GM18505 (cell line): ENCODE data around the gene MT1H.
"Not testable (repeated sequence)": the region's sequence is repeated elsewhere in the genome, so short reads cannot be mapped to it uniquely, and the experiment has no call there.

Experiments
- ATAC-seq: cut with Tn5 transposase; IDR thresholded peaks from one replicate; pipeline ENCODE4 v1.9.1; 2021; ENCODE audit not compliant: unreplicated experiment
- POLR2A ChIP-seq: IDR thresholded peaks from 4 replicates; pipeline ENCODE4 v1.6.1; 2011; ENCODE audit warnings: borderline replicate concordance; ENCODE audit not compliant: insufficient read depth, insufficient read length; ENCODE audit errors: extremely low read depth

Gene MT1H

DNA sequence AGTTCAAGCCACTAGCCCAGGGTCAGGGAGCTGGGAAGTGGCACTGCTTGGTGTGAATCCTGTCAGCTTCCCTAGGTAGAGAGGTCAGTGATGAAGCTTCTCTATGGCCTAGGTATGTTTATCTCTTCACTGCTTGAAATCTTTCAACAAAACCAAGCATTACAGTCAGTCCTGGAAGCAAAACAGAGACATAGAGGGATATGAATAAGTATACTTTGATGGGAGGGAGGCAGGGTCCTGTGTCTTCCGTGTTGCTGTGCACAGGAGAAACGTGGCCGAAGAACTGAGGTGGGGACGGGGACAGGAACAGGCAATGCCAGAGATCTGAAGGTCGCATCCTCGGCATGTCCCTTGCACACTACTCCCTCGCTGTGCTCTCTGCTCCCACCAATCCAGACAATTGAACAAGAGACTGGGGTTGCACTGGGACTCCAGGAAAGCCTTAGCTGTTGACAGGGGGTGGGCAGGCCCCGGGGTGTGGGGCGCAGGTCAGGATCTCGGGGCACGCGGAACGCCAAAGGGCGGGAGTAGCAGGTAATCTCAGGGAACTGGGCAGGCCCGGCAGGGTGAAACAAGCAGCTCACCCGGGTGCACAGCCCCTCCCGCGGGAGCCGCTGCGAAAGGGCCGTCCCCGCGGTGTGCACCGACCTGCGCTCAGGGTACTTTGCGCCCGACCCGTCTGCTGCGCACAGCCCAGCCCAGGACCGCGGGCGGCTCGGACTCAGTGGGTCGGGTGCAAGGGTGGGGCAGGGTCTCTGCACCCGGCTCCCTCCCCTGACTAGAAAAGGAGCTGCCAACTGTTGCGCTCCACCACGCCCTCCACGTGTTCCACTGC lies at the start of gene MT1H:
TSS of gene MT1H (plus strand) at position 810 of the 835 bp plus-strand sequence. CDS start 71 bp downstream, outside the sequence.
- no peak for ATAC-seq

DNA sequence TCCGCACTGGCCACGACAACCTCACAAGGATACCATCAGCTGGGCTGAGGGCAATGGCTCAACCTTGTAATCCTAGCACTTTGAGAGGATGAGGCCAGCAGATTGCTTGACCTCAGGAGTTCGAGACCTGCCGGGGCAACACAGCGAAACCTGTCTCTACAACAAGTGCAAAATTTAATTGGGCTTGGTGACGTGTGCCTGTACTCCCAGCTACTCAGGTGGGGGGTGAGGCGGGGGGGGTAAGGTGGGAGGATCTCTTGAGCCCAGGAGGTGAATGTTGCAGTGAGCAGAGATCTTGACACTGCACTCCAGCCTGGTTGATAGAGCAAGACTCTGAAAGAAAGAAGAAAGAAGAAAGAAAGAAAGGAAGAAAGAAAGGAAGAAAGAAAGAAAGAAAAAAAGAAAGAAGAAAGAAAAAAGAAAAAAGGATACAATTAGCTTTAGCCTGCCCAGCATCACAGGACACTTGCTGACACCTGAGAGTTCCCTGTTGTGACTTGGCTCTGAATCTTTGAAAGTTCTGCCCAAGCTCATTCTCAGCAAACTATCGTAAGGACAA lies 49.2 kb upstream of the MT1H start:
- no peak for TF ChIP-seq POLR2A
- ATAC-seq, result no peak

More for the DNA sequence above, at the start of gene MT1H:
- TF ChIP-seq POLR2A, result no peak

DNA sequence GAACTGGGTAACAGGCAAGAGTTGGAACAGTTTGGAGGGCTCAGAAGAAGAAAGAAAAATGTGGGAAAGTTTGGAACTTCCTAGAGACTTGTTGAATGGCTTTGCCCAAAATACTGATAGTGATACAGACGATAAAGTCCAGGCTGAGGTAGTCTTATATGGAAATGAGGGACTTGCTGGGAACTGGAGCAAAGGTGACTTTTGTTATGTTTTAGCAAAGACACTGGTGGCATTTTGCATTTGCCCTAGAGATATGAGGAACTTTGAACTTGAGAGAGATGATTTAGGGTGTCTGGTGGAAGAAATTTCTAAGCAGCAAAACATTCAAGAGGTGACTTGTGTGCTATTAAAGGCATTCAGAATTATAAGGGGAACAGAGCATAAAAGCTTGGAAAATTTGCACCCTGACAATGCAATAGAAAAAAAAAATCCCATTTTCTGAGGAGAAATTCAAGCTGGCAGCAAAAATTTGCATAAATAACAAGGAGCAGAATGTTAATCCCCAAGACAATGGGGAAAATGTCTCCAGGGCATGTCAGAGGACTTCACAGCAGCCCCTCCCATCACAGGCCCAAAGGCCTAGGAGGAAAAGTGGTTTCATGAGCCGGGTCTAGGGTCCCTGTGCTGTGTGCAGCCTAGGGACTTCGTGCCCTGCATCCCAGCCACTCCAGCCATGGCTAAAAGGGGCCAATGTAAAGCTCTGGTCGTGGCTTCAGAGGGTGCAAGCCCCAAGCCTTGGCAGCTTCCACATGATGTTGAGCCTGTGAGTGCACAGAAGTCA lies 47.8 kb upstream of the MT1H start:
- ATAC-seq, result not testable (repeated sequence)

DNA sequence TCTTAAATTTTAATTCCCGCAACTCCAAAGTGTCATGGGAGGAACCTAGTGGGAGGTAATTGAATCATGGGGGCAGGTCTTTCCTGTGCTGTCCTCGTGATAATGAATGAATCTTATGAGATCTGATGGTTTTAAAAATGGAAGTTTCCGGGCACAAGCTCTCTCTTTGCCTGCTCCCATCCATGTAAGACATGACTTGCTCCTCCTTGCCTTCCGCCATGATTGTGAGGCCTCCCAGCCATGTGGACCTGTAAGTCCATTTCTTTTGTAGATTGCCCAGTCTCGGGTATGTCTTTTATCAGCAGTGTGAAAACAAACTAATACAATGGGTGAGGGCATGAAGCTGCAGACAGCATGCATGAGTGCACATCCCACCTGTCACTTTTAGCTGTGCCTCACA lies 46.4 kb upstream of the MT1H start:
- ATAC-seq, result not testable (repeated sequence)

DNA sequence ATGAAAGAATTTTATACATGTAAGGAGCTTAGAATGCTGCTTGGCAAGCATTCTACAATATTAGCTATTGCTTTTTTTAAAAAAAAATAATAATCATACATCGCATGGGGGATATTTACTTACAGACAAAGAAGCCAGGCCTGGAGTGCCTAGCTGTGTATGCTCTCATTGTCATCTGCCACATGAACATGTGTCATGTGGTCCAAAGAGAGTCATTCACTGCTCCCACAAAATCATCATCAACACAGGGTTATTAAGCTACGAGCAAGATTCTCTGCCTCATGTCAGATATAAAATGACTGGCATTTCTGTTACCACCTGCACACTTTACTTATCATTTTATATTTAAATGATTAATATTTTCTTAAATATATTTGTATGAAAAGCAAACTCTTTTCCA lies 46.0 kb upstream of the MT1H start:
- ATAC-seq, result no peak

DNA sequence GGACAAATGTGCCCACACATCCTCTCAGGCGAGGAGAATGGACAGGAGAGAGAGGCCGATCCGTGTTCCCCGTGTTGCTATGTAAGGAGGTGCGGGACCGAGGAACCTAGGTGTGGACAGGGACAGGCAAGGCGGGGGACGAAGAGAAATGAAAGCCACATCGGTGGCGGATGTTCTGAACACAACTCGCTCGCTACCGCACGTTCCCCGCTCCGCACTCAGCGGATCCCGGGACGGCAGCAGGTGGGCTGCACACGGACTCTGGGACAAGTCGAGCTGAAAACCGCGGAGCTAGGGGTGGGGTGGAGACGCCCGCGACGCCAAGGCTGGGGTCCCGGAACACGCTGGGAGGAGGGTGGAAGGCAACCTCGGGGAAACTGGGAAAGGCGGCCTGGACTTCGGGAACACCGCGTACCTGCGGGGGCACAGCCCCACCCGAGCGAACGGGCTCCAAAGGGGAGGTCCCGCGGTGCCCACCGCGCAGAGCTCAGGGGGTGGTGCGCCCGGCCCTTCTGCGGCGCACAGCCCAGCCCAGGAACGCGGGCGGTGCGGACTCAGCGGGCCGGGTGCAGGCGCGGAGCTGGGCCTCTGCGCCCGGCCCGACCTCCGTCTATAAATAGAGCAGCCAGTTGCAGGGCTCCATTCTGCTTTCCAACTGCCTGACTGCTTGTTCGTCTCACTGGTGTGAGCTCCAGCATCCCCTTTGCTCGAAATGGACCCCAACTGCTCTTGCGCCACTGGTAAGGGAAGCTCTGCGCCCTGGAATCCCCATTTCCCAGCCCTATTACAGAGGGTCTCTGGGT lies 44.3 kb upstream of the MT1H start, which contains the start of gene MT1E:
TSS of gene MT1E (plus strand) at position 642 of the 803 bp plus-strand sequence. CDS start at position 713, 71 bp downstream.
- no peak for TF ChIP-seq POLR2A
- ATAC-seq, result no peak

More for the DNA sequence above, 46.0 kb upstream of the MT1H start:
- no peak for TF ChIP-seq POLR2A

DNA sequence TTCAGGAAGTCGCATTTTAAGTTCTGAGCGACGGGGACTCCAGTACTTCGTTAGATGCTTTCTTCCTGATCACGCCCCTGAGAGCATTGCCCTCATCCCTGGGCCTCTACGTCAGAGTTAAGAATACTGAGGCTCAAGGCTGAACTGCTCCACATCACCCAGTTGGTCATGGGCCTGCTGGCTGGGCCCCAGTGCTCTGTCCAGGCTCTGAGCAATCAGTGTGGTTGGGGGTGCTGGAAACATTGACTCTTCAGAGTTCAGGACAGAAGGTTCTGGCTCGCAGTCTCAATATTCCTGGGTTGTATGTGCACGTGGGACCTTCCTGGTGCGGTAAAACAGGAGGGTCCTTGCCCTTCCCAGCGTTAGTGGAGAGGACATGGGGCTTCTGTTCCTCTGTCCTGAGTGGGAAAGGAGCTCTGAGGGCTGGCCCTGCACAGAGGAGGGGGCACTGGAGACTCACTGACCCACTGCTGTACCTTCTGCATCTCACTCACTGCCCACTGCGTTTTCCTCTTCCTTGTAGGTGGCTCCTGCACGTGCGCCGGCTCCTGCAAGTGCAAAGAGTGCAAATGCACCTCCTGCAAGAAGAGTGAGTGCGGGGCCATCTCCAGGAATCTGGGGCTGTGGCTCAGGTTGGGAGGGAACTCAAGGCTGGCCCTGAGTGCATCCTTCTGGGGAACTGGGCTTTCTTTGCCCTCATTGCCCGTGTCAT lies 43.5 kb upstream of the MT1H start:
- no peak for TF ChIP-seq POLR2A
- ATAC-seq, result no peak

DNA sequence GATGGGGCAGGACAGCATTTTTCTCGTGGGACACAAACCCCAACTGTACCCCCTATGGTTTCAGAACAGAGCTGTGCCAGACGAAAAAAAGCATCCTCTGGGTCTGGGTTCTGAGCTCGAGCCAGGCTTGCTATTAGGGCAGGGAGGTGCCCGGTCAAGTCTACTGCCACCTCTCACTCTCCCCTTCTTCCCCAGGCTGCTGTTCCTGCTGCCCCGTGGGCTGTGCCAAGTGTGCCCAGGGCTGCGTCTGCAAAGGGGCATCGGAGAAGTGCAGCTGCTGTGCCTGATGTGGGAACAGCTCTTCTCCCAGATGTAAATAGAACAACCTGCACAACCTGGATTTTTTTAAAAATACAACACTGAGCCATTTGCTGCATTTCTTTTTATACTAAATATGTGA lies 42.9 kb upstream of the MT1H start:
- ATAC-seq, result no peak
- no peak for TF ChIP-seq POLR2A

DNA sequence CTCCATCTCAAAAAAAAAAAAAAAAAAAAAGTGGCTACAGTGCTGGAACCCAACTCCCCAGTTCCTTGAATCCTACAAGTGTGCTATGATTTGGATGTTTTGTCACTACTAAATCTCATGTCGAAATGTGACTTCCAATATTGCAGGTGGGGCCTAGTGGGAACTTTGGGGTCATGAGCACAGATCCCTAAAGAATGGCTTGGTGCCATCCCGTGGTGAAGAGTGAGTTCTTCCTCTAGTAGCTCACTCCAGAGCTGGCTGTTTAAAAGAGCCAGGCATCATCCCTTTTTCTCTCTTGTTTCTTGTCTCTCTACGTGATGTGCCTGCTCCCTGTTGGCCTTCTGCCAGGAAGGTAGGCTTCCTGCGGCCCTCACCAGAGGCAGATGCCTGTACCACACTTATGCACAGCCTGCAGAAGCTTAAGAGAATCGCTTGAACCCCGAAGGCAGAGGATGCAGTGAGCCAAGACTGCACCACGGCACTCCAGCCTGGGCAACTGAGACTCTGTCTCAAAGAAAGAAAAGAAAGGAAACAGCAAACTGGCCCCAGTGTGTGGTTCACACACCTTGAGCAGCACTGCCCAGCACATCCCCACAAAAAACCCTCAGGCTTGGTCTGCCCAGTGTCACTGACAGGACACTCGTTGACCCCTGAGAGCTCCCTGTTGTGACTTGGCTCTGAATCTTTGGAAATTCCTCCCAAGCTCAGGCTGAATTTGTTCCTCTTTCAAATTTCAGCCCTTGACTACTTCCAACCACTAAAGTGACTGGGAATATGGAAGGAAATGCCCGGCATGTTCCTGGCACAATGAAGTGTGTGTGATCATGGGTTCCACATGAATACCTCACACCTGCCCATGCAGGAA lies 40.9 kb upstream of the MT1H start:
- TF ChIP-seq POLR2A, result no peak
- ATAC-seq, result no peak

DNA sequence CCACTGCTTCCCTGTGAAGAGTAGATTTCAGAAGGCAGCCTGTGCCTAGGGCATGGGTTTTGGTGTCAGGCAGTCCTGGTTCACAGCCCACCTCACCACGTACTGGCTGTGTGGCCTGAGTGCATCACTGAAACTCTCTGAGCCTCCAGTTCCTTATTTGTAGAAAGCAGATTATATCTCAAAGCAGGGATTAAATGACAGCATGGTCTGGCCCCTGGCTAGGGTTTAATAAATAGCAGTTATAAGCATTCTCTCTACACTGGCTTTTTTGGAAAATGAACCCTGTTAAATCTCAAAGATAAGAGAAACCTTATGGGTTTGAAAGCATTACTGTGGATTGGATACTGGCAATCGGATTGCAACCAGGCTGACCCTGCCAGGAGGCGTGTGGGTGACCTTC lies 40.1 kb upstream of the MT1H start:
- TF ChIP-seq POLR2A, result no peak
- ATAC-seq, result no peak

DNA sequence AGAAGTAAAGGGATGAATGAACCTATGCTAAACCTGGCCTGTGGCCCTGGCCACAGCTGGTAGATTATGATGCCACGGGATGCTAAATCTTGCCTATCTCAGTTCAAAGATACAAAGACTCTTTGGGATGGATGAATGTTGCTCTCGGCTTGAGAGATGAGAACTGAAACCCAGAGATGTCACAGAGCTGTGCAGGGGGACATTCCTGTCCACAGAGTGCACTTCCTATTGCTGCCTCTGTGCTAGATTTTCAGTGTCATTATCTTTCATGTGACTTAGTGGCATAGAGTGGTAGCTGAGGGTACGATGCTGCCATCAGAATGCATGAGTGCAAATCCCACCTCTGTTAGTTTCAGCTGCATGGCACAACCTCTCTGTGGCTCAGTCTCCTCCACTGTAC lies 39.5 kb upstream of the MT1H start:
- TF ChIP-seq POLR2A, result no peak
- peak; percentile 76 for ATAC-seq

DNA sequence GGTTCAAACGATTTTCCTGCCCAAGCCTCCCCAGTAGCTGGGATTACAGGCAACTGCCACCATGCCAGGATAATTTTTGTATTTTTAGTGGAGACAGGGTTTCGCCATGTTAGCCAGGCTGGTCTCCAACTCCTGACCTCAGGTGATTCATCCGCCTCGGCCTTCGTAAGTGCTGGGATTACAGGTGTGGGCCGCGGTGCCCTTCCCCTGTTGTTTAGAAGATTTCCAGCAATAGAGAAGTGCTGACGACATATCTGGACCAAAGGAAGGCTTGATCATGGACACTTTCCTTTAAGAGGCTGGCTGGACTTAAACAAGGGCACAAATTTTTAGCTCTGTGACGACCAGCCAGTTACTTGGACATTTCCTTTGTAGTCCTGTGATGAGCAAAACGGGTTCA lies 38.4 kb upstream of the MT1H start:
- no peak for ATAC-seq
- TF ChIP-seq POLR2A, result no peak
